ENCODE data around the gene ROR1.
"Not testable (repeated sequence)": the region's sequence is repeated elsewhere in the genome, so short reads cannot be mapped to it uniquely, and the experiment has no call there.

The ROR1 gene

DNA sequence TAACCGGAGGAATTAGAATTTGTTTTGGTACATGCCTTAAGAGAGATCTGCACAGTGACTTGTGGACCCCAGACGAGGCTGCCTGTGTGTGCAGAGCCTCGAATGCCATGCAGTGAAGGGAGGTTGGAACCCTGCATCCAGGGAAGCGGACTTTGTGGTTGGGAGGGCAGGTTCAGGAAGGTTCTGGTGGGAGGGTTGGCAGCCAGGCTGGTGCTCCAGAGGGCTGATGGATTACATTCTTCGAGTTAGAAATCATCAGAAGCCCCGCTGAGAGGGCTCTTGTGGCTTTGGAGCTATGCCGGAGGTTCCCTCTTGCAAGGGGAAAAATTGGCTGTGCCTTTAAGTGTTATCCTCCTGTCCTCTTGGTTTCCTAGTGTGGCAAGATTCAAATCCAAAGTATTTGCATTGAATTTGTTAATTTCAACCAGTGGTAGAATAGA lies 21.1 kb downstream of the ROR1 start:
- DNase-seq, result no peak

DNA sequence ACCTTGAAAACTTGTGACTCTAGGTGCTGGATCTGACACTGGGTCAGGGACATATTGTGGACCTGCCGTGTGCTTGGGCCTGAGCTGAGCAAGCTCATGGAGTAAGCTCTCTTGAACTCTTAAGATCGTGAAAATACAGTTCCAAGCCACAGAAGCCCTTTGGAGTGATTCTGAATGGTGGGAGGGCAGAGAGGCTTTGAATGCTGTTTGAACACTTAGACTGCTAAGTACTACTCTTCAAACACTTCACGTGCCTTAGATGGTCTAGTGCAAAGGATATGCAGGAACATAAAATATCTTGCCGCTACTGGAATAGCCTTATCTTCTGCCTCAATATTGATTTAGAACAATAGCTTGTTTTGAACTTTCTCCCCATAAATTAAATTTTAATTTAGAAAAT lies 21.6 kb downstream of the ROR1 start:
- no peak for DNase-seq

DNA sequence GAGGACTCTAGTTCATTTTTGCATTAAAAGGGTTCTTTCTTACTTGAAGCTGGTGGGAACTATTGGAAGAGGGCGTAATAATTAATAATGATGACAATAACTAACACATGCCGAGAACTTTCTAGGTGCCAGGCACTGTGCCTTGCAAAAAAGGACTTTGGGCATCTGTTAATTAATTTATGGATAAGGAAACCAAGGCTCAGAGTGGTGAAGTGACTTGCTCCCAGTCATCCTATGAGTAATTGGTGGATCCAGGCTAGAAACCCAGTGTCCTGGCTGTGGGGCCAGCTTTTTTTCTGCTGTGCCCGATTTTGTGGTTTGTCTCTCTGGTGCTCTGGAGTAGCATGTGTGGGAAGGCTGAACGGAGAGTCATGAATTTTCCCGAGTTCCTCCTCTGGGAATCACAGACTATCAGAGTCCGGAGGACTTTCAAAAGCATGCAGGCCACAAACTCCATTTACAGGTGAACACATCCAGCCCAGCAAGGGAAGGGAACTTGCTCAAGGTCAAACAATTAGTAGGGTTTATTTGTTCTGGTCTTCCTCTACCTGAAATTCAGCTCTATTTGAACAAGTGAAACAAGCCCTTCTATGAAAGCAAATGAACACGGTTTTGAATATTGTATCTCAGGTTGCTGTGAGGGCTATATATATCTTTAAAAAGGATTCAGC lies 23.4 kb downstream of the ROR1 start:
- DNase-seq, result no peak

DNA sequence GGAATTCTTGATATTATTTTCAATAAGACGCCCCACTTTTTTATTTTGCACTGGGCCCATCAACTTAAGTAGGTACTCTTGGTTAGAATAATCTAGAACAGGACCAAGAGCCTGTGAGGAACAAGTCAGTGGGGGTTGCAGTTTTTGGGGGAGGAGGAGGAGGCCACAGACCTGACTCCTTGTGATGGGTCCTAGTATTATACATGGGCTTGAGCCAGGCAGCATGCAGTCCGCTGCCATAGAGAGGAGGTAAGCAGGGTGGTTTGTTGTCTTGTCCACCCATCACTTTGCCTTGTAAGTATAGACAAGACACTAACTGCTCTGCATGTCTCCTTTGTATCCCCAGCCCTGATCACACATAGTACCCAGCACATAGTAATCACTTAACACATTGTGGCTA lies 24.5 kb downstream of the ROR1 start:
- DNase-seq, result no peak

DNA sequence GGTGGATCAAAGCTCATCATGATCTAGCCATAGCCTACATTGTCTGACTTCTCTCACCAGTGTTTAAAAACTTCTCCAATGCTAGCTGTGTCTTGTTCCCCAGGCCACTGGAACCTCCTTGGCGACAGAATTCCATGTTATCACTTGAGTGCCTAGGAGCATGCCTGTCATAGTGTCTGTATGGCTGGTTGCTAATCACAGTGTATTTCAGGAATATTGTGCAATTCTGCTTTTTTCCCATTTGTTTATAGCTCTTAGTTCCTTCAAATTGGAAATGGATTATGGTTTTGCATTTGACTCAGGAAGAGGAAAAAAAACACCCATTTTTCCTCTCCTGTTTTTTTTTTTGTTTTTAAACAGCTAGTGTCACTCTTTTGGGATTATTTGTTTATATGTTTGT lies 25.5 kb downstream of the ROR1 start:
- DNase-seq, result no peak

DNA sequence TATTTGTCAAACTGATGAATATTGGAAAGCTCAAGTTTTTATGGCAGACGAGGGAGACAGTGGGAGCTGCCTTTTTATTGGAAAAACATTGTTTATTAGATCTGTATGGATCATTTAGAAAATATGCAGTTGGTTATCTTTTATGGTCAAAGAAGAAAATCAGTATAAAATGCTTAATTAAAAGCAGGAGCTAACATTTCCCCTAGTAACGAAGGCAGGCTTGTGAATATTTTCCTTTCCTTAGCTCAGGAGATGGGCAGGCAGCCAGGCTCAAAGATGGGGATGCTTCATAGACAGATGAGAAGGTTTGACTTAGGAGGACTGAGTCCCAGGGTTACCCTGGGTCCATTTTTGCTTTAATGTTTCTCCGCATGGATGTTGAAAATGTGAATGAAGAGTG lies 26.0 kb downstream of the ROR1 start:
- no peak for DNase-seq

DNA sequence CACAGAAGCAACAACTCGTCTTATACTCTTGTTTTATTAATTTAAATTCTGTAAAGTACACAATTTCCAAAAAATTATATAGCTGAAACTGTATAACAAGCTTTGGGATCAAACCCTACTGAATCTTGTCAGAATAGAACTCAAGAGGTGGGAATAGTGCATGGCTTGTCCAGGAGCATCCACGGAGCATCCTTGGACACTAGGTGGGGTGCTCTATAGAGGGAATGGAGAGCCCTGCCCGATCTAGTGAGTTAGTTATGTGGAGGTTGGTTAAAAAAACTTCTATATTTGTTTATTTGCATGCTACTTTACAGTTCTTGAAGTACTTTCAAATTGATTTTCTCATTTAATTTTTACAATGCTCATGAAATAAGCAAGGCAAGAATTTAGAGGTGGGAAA lies 28.3 kb downstream of the ROR1 start:
- no peak for DNase-seq

DNA sequence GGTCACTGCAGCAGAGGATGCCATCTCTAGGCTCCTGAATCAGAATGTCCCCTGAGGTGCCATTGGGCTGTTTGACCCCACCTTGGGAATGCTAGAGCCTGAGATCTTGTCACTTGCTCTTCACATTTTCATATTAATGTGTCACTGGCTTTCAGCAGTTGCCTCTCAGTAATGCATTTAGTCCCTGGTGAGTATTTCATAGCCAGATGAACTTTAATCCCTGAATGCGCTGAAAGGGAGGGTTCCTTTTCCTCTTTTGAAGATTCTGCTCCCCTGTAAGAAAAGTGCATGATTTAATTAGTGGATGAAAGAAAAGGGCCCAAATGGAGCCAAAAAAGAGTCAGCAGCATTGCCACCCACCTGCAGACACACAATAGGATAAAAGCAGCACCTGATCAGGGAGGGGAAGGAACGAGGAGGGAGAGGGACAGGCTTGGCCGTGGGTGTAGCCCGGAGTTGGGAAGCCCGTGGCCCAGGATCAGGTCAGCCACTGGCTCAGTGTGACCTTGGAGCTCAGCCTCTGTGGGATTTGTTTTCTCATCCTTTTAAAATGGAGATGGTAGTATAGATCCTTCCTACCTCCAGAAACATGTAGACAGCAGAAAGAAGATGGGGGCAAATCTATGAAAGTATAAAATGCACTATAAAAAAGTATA lies 31.1 kb downstream of the ROR1 start:
- DNase-seq, result no peak

DNA sequence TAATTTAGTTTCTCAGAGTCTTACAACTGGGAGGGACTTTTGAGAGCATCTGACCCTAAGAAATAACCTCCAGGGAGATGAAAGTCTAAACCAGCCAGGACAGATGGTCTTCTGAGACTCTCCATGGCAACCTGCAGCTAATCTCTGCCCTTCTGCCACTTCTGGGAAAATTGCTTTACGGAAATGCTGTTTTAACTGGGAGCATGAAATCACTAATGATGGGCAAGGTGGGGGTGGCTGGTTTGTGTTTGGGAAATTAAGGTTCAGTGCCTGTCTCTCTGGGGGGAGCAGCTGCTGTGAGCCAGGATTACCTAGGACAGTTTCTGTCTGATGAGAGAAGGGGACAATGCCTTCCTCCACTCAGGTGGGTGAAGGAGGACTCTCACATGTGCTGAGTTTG lies 33.2 kb downstream of the ROR1 start:
- DNase-seq, result no peak

DNA sequence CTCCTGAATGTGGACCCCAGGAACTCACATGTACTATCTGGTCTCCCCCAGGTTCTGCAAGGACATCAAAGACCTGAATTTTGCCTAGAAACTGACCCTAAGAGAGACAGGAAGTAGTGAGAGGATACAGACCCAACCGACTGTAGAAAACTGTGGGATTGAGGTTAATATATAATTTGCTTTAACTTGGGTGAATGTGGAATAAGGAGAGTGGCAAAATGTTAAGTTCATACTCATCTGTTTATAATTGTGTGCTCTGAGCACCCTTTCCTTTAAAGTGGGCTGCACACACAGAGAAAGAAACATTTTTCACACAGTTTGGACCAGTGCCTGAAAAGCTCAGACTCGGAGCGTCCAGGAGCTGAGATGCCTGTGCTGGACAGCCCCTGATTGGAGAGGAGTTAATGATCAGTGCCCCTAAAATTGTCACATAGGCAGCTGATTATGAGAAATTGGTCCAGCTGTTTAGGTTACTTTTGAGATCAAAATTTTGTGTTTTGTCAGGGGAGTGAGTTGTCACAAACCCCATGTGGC lies 37.2 kb downstream of the ROR1 start:
- no peak for DNase-seq

DNA sequence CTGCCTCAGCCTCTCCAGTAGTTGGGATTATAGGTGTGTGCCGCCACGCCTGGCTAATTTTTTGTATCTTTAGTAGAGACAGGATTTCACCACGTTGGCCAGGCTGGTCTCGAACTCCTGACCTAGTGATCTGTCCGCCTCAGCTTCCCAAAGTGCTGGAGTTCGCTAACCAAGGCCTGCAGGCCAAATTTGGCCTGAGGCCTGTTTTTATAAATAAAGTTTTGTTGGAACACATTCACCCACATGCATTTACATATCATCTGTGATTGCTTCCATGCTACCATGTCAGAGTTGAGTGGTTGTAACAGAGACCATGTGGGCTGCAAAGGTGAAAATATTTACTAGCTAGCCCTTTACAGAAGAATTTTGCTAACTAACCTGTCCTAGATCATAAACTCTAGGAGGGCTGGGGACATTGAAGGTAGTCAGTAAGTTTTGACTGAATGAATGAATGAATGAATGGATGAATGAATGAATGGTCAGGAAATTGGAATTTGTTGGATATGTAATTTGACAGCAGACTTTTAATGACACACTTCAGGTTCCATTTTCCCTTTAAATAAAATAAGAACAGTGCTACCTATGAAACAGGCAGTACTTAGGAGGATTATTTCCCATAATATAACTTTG lies 38.4 kb downstream of the ROR1 start:
- no peak for DNase-seq

DNA sequence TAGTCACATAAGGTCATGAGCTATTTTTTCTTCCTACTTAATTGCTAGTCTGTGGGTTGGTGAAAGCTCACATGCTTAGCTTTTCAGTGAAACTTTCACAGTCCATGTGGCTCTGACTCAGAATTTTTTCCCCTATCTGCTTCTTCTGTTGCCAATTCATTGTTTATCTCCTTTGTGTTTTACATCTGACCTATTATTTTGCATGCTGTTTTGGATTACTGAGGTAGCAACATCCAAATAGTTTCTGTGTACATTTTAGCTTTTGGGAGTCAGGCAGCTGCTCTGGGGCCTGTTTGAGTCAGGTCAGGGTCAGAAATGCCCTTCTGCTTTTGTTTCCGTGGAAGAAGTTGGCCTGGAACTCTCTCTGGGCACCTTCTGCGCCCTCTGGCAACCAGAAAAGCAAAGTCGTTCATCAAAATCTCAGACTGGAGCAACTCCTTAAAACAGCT lies 40.0 kb downstream of the ROR1 start:
- no peak for DNase-seq

DNA sequence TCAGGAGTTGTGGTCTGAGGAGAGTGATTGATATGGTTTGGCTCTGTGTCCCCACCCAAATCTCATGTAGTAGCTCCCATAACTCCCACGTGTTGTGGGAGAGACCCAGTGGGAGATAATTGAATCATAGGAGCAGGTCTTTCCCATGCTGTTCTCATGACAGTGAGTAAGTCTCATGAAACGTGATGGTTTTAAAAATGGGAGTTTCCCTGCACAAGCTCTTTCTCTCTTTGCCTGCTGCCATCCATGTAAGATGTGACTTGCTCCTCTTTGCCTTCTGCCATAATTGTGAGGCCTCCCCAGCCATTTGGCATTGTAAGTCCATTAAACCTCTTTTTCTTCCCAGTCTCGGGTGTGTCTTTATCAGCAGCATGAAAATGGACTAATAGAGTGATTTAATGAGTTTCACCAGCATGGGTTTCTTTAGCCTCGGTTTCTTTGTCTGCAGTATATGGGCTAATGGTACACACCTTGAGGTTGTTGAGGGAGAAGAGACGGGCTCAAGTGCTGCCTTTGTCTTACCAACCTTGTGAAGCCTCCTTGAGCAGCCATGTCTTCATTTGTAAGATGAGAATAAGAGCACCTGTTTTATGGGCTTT lies 42.5 kb downstream of the ROR1 start:
- DNase-seq, result not testable (repeated sequence)

DNA sequence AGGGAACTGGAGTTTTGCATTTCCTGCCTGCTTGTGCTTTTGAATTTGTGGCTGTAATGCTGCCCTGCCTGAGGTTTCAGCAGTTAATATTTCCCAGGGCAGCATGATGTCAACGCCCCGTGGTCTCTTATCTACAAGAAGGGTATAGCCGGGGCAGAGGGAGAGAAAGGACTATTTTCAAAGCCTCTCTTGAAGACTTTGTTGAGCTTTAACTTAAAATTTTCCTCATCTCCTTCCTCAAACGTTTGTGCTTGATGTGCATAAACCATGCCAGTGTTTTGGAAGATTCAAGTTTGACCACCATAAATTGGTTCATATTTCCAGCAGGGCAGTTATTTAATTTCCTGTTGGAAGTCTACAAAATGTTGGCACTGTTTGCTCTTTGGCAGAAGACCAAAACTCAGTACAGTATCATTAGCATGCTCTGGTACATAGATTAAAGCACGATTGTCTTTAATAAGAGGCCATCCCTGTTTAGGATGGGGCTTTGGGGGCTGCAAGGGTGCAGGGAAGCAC lies 43.4 kb downstream of the ROR1 start:
- no peak for DNase-seq

DNA sequence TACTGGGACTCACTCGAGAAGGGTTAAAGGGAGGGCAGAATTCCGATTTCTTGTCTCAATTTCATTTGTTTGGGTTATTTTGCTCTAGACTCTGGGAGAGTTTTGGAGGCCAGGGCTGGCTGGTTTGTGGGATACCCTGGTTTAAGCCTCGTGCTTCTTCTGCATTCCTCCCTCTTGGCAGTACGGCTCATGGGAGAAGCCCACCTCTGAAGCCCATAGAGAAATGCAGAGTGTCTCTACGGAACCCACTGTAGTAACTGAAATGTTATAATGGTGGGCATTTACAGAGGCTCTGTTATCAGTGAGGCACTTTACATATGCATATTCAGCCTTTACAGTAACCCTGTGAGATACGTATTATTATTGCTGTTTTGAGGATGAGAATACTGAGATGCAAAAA lies 43.9 kb downstream of the ROR1 start:
- DNase-seq, result no peak

DNA sequence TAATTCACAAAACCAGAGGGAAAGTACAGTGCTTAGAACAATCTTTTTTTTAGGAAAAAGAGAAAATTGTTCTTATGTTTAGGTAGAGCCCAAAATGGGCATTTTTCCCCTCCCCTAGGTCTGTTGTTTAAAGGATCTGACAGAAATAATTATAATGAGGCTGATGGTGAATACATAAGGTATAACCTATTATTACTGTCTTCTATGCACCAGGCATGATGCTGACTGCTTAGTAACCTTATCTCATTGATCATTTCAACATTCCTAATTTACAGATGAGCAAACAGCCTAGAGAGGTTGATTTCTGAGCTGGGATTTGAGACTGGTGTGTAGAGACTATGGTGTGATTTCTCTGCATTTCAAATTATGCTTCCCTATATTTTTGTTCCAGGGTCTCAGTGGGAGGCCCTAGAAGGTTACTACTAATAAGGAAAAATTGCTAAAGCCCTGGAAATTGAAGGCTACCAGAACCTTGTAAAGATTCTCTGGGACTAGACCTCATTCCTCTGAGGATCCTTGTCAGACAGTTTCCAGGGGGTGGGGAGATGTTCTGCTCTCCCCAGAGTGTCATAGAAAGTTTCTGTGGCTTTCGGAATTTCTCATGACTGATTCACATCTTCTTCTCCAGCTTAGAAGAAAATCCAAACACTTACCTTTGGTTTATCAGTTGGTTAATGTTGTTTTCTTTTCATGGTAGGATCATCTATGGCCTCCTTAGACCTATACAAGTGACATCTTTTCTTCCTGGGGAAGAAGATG lies 44.9 kb downstream of the ROR1 start:
- DNase-seq, result no peak

DNA sequence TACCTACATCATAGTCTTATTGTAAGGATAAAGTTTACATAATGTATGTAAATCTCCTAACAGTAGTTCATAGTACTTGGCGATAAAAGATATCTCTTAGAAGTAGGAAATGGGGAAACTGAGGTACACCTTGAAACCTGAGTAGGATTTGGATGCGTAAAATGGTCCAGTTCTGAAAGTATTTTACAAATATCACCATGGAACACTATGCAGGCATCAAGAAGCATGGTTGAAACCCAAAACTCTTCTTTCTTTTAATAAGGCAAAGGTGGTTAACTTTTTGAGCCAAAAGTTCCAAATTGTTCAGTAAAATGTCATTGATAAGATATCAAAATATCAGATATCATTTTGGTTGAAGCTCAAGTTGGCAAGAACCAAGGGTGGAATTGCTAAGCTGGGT lies 46.0 kb downstream of the ROR1 start:
- no peak for DNase-seq

DNA sequence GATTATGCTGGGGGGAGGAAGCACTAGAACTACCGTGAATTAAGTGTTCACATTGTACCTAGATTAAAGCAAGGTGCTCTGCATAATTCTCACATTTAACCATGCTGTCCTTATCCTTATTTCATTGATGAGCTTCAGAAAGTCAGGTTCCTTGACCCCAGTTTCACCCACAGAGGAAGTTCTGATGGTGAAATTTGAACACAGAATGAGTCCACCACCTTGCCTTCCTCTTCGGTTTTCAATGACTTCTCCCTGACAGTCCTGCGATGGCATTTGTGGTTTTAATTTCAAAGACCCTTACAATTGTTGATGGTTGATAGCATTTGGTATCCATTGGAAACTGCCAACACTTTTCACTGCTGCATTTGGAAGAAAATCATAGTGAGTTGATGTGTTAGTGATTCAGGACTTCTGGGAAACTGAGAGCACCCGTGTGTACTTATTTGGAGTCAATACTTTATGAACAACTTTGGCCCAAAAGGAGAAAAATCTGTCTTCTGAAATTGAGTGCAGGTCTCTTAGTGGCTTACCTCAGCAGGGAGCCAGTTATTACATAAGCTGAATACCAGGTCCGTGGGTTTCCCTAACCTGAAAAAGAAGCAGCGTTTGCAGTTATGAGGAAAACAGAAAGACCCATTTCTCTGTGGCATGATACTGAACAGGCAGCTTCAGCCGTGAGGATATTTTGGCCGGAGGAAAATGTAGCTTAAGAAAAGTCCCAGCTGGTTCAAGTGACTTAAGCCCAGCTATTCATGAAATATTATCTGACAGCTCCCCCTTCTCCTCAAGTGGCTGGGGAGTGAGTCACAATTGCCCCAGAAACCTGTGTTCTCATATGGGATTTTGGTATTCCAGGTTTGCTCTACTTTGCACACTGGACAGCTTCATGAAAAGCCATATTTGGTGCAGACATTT lies 47.5 kb downstream of the ROR1 start:
- DNase-seq, result no peak

DNA sequence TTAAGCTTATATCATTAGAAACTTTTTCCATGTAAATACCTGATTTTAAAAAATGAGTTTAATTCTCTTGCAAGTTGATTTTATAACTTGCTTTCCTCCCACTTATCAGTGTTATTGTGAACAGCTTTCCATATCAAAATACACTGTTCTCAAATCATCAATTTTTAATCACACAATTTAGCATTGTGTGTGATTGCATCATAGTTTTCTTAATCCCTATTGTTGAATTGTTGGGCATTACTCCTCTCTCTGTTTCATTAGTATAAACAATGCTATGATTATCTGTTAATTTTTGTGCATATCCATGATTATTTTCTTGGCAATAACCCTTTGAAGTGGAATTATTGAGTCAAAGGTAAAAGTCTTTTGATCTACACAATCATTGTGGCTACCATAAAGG lies 48.7 kb downstream of the ROR1 start:
- DNase-seq, result no peak

DNA sequence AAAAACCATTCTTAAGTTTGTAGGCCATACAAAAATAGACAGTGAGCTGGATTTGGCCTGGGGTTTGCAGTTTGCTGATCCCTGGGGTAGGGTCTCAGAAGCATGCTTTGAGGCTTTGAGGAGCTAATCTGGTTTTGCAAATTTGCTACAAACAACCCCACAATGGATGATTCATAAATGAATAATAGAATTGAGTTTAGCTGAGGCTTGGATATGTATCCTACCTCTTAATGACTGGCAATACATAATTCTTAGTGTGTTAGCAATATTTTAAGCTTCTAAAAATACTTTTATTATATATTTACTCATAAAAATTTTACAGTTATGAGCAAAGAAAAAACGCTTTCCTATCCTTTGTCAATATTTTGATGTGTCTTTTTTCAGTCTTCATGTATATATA lies 50.6 kb downstream of the ROR1 start:
- no peak for DNase-seq

DNA sequence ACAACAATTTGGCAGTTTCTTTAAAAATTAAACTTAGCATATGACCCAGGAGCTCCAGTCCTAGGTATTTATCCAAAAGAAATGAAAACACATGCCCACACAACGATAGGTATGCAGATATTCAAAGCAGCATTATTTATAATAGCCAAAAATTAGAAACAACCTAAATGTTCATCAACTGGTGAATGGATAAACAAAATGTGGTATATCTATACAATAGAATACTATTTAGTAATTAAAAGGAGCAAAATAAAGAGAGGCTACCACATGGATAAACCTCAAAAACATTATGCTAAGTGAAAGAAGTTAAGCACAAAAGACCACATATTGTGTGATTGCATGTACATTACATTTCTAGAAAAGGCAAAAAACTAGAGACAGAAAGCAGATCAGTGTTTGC lies 51.3 kb downstream of the ROR1 start:
- no peak for DNase-seq

Measured in femur (tissue), 1 donor.